ENCODE measurements around the gene RRP7A. TPM values are rescaled to one million over a fixed set of nuclear protein-coding genes. Genes with fewer than 3 reads are reported as not detected.
"Not testable (repeated sequence)": the region's sequence is repeated elsewhere in the genome, so short reads cannot be mapped to it uniquely, and the experiment has no call there.

RRP7A gene, protein sequence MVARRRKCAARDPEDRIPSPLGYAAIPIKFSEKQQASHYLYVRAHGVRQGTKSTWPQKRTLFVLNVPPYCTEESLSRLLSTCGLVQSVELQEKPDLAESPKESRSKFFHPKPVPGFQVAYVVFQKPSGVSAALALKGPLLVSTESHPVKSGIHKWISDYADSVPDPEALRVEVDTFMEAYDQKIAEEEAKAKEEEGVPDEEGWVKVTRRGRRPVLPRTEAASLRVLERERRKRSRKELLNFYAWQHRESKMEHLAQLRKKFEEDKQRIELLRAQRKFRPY
- total RNA-seq: 10 to 100 TPM; 20.8 to 35.2 (median 26.1) TPM
- polyA plus RNA-seq: 10 to 100 TPM; 21.9 to 28.3 TPM
- long read RNA-seq, donor 1, transcript RRP7A-201 (7 exons, 3,801 nt): major isoform, 90 of 109 reads
- long read RNA-seq, donor 1, partial matches to known transcripts: 7 of 109 reads
- long read RNA-seq, donor 1, other reads (novel, unspliced or antisense): 12 of 109 reads
- long read RNA-seq, donor 2, transcript RRP7A-201 (7 exons, 3,801 nt): major isoform, 52 of 69 reads
- long read RNA-seq, donor 2, partial matches to known transcripts: 12 of 69 reads
- long read RNA-seq, donor 2, other reads (novel, unspliced or antisense): 5 of 69 reads
- long read RNA-seq, donor 3, transcript RRP7A-201 (7 exons, 3,801 nt): major isoform, 133 of 141 reads
- long read RNA-seq, donor 3, partial matches to known transcripts: 3 of 141 reads
- long read RNA-seq, donor 3, other reads (novel, unspliced or antisense): 5 of 141 reads

GRCh38 chr22:42519525-42520401 is at the start of gene RRP7A:
Gene RRP7A (minus strand): TSS chr22:42519796. CDS start chr22:42519786, 10 bp downstream.
- intact Hi-C loops (cut with DNase I): loop anchor here in 2 of 10 donors (5.0 to 10.0 kb wide), 2 partner anchors 33 to 95 kb away; partner anchors contain the start of genes POLDIP3 (in 1 of the 2) and SERHL2 (in 1 of the 2)
- DNase-seq (peak; percentile 87 to 88), ATAC-seq (peak; percentile 90 to 97 (median 94))
- no peak for TF ChIP-seq CTCF (IDR thresholded peaks at IDR 0.05)
- H3K27ac ChIP-seq: peak within 1 kb of the TSS in 9 of 10 donors; percentile 7 to 90 (median 84)
- H3K36me3 ChIP-seq: peaks cover 0 to 29% (median 17%) of the 10 kb centered on the region in 9 donors
- WGBS, 2 donors: 6 to 7% methylated on average over 38 to 65 of the region's 65 CpGs
- peak within 1 kb of the TSS; percentile 68 to 100 (median 96) for H3K4me3 ChIP-seq
- peaks cover 0 to 28% (median 12%) of the 10 kb centered on the region in 9 donors for H3K4me1 ChIP-seq
- no peaks in the 10 kb centered on the region for H3K9me3 ChIP-seq
- no peaks in the 10 kb centered on the region for H3K27me3 ChIP-seq

GRCh38 chr22:42567950-42568349 is 48.4 kb upstream of the RRP7A start:
- DNase-seq; intact Hi-C loops (cut with DNase I); H3K4me1 ChIP-seq; H3K4me3 ChIP-seq; ATAC-seq; H3K27ac ChIP-seq; H3K27me3 ChIP-seq; H3K9me3 ChIP-seq: not testable (repeated sequence)
- 76 to 80% methylated on average over 5 of the region's 6 CpGs for WGBS, 2 donors
- H3K36me3 ChIP-seq: peaks cover 0 to 49% (median 0%) of the 10 kb centered on the region in 9 donors

DNA sequence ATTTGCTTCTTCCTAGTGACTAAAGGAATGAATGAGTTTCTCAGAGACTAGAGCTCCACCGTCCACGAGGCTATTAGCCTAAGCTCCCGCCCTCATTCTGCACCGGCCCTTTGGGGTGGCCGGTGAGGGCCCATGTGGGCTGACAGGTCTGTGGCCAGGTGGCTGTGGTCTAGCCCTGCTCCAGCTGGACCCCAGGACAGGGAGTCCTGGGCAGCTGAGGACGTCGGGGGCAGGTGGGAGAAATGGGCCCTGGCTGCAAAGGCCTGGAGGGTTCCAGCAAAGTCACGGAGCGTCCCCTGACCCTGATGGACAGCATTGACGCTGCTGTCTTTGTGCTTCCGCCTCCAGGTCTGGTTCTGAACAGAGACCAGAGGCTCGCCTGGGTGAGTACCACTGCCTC is 46.4 kb upstream of the RRP7A start:
- no peaks in the 10 kb centered on the region for H3K27me3 ChIP-seq
- H3K9me3 ChIP-seq: no peaks in the 10 kb centered on the region
- H3K4me1 ChIP-seq: peaks cover 0 to 20% (median 12%) of the 10 kb centered on the region in 9 donors
- intact Hi-C loops (cut with DNase I): no loop called here
- WGBS, 2 donors: 93 to 96% methylated on average over 12 of the region's 12 CpGs
- TF ChIP-seq CTCF (IDR thresholded peaks at IDR 0.05): no peak
- DNase-seq (no peak), ATAC-seq (no peak)
- peaks cover 0 to 29% (median 0%) of the 10 kb centered on the region in 9 donors for H3K36me3 ChIP-seq
- H3K4me3 ChIP-seq: no peak overlapping the region
- H3K27ac ChIP-seq: no peak overlapping the region

DNA sequence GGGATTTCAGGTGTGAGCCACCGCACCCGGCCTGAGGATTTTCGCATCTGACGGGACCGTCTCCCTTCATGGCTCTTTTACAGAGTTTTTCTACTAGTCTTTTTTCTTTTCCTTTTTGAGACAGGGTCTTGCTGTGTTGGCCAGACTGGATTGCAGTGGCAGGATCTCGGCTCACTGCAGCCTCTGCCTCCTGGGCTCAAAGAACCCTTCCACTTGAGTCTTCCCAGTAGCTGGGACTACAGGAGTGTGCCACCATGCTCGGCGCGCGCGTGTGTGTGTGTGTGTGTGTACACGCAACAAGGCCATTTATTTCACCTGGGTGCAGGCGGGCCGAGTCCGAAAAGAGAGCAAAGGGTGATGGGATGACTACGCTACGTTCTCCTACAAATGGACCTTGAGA is 45.1 kb upstream of the RRP7A start:
- no peak for TF ChIP-seq CTCF (IDR thresholded peaks at IDR 0.05)
- H3K9me3 ChIP-seq: no peaks in the 10 kb centered on the region
- peaks cover 0 to 20% (median 0%) of the 10 kb centered on the region in 9 donors for H3K36me3 ChIP-seq
- H3K27ac ChIP-seq: no peak overlapping the region
- WGBS, 2 donors: 97 to 99% methylated on average over 17 of the region's 17 CpGs
- intact Hi-C loops (cut with DNase I): no loop called here
- H3K27me3 ChIP-seq: no peaks in the 10 kb centered on the region
- DNase-seq (no peak), ATAC-seq (no peak)
- no peak overlapping the region for H3K4me3 ChIP-seq
- H3K4me1 ChIP-seq: peaks cover 0 to 23% (median 12%) of the 10 kb centered on the region in 9 donors

- H3K27ac ChIP-seq; intact Hi-C loops (cut with DNase I); H3K9me3 ChIP-seq; H3K4me3 ChIP-seq; H3K27me3 ChIP-seq; ATAC-seq; DNase-seq: not testable (repeated sequence)
- WGBS, 2 donors: 80 to 82% methylated on average over 2 to 3 of the region's 3 CpGs
- peaks cover 0 to 16% (median 0%) of the 10 kb centered on the region in 9 donors for H3K36me3 ChIP-seq
- H3K4me1 ChIP-seq: peaks cover 0 to 23% (median 12%) of the 10 kb centered on the region in 9 donors
These were observed 44.3 kb upstream of the RRP7A start for GRCh38 chr22:42563943-42564342.

All from heart right ventricle (tissue), 16 donors.